ENCODE results near the gene SNED1.

Gene SNED1

DNA sequence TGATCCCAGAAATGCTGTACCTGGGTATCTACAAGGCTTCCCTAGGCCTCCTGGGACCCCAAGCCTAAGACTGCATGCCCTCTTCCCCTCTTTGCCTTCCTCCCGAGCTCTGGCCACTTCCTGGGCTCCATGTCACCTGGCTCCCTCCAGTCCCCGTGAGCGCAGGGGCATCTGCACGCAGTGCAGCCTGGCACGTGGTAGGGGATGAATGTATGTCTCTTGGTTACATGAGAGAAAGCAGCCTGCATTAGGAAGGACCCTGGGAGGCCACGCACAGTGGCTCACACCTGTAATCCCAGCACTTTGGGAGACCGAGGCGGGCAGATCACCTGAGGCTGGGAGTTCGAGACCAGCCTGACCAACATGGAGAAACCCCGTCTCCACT lies 135.0 kb downstream of the SNED1 start:
- DNase-seq, result no peak

DNA sequence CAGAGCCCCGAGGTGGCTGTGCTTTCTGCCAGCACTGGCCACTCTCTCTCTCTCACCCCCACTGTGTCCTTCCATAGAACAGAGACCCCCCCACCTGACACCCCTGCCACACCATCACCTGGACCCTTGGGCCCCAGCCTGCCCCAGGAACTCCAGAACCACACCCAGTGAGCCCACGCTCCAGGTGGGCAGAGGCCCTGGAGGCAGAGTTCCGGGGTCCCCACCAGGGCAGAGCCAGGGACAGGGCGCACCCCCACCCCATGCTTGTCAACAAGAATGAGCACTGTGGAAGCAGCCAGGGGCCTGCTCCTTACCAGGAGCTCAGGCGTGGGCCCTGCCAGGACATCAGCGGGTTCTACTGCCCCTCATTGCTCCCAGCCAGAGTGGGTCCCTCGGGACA lies 136.3 kb downstream of the SNED1 start:
- DNase-seq, result no peak

DNA sequence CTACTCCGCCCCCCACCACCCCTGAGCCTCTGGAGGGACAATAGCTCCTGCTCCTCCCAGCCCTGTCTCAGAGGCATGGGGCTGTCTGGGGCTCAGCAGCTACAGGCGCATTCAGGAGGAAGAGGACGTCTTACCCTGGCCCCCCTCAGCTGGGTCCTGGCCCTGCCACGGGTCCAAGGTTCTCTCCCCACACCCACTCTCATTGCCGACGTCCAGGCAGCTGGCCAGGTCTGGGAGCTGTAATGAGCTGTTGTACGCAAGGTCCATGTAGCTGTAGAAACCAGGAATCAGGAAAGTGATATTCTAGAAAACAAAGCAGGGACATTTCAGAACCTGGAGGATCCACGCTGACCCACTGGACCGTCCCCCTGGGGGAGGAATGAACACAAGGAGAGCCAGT lies 137.3 kb downstream of the SNED1 start:
- DNase-seq, result no peak

DNA sequence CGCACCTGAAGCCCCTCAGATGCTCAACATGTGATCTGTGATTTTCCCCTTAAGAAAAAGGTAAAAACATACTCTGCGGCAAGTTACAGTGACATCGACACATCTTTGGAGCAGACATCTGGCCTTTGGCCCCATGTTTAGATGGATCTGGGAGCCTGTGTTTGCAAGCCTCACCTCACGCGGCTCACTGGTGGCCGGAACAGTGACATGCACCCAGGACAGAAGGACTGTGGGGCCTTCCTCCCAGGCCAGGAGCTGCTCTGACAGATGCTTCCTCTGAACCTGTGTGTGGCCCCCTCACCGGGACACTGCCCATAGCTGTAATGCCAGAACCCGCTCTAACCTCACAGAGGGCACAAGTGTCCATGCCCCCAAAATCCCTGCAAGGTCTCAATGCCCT lies 137.8 kb downstream of the SNED1 start:
- no peak for DNase-seq

DNA sequence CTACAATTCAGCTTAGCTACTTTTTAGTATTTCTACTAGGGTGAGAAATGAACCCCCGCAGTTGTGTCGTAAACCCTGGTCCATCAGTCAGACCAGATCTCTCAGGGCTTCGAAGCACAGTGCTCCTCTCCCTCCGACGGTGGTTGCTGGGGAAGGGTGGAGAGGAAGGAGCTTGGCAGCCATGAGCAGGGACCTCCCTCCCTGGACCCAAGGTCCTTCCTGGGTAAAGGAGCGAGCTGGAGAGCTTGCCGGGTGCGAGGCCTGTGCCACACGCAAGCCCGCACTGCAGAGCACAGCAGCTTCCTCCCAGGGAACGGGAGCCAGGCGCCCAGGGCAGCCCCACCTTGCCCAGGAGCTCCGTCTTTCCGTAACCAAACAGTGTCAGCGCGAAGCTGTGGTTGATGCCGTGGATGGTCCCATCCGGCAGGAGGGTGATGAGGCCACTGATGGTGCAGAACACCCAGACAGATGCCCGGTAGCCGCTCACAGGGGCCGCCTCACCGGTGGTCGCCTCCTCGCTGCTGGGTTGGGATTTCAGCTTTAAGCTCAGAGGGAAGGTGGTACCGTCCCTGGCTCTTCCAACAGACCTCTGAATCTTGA lies 138.3 kb downstream of the SNED1 start:
- DNase-seq, result no peak

DNA sequence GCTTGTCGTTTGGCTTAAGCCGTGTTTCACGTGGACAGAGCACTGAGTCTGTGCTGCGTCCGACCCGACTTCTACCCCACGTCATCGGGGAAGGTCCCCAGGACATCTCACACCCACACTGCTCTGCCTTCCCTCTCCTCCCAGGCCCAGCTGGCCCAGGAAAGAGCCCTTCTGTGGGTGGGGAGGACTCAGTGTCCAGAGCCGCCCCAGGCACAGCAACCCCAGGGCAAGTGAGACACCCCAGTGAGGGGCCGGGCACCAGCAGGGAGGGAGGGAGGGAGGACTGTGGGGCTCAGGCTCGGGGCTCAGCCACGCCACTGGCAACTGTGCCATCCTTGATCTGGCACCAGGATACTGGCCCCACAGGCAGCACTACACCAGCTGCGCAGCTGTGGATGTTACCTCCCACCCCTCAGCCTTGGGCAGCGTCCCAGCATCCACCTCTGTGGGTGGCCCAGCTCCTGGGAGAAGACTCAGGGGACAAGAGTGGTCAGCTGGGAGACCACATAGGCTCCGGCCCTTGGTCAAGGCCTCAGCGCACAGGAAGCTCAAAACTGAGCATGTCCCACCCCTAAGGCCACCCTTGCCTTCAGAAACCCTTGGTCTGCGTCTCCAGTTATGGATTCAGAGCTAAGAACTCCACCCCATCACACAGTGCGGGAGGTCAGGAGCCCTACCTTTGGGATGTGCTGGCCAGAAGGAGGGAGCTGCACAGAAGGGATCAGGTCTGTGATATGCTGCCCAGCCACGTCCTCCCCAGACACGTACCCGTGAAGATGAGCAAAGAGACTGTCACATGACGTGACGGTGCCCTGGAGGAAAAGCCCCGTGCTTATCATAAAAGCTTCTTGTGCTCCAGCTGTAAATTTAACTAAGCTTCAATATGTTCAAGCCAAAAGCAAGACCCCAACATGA lies 139.1 kb downstream of the SNED1 start:
- no peak for DNase-seq

DNA sequence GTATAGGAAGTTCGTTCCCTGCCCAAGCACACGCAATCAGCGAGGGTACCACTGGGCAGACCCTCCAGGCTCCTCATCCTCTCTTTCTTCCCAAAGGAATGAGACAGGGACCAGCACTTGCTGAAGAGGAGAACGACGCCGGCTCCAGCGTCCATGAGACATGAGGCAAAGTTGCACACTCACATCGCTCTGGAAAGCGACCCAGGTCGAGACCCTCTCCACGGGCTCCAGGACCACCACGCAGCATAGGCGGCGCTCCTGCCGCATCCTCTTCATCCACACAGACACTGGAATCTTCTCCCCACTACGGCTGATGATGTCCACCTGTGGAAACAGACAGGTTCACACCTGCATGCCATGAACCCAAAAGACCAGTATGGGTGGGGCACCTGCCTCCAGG lies 140.1 kb downstream of the SNED1 start:
- no peak for DNase-seq

DNA sequence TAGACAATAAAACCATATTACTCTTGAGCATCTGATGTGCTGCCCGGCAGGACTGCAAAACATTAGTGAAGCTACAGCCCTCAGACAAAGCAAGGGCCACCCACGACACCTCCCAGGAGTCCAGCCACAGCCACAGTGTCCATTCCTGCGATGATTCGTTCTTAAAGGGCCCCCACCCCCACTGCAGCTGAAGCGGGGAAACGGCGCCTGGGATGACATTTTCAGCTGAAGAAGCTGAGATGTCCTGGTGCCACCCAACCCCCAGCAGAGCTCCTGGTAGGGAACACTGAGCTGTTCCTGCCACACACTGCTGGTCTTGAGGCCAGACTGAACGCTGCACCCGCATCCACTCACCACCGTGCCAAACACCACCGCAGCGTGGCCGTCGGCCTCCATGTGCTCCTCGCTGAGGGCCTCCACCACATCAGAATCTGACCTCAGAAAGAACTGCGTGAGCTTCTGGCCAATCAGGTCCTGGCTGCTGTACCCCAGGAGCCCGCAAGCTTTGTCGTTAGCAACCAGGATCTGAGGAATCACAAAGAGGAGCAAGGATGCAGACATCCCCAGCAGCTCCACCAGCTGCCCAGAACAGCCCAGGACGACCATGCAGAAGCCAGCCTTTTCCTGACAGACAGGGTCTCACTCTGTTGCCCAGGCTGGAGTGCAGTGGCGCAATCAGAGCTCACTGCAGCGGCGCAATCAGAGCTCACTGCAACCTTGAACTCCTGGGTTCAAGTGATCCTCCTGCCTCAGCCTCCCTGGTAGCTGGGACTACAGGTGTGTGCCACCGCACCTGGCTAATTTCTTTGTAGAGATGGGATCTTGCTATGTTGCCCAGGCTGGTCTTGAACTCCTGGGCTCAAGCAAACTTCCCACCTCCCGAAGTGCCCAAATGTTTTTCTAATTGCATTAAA lies 141.4 kb downstream of the SNED1 start:
- no peak for DNase-seq

DNA sequence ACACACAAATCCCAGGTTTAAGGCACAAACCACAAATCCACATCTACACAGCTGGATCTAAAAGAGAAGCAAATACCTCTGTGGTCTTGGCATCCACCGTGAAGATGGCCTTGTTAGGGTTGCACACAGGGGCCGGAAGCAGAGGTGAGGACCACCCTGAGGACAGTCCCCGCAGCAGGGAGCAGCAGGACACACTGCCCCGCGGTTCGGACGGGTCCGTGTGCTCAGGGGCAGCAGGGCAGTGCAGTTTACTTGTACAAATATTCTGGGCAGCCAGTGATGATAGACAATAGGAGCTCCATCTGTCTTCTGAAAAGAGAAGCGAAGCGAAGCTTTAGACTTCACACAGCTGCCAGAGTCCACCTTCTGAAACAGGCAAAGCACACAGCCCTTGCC lies 142.0 kb downstream of the SNED1 start:
- no peak for DNase-seq

DNA sequence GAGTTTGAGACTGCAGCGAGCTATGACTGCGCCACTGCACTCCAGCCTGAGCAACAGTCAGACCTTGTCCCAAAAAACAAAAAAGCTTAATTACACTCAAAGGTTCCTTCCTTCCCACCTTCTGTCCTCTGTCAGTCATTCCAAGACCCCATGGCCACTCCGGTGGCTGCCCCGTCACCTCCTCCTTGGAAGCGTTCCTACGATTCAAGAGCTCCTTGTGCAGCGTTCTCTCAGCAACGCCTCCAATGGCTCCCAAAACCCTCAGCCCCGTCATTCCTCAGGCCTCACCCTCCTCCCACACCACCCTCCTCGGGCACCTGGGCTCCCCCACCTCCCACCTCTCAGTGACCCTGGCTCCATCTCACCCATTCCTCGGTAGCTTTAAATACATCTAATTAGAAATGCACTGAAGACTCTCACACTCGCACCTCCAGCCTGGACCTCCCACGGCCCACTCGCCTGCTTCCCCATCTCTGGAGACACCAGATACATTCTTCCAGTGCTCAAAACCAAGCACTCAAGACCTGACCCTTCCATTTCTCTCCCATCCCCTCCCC lies 142.9 kb downstream of the SNED1 start:
- no peak for DNase-seq

DNA sequence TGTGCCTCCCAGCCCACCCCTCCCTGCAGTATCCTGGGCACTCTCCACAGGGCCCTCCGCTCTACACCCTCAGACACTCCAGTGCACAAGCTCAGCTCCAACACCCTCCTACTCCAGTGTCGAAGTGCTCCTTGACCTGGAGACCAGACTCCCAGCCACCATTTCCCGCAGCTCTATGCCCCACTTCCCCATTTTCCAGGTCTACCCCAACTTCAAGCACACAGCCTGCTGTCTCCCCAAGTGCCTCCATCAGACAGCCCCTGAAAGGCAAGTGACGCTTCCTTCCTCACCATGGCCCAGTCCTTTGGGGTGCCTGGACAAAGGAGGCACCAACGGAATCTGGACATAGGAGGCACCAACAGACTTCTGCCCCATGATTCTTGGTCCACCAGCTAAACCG lies 143.6 kb downstream of the SNED1 start:
- no peak for DNase-seq

DNA sequence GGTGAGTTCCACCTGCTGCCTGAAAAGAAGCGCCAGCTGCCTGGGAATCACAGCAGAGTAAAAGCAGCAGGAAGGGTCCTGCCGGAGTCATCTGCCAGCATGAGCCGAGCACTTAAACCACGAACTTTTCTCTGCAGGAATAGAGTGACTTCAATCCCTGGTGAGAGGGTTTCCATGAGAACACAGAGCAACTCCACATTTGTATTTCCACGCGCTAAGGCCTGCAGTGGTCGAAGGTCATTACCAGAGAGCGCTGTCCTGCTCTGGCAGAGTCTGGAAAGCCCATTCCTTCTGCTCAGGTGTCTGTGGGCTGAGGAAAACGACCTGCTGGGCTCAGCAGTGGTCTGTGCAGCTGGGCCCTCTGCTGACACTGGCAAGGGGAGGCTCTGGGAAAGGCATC lies 144.2 kb downstream of the SNED1 start:
- no peak for DNase-seq

Data from activated CD4-positive, alpha-beta T cell treated with anti-CD3 and anti-CD28 coated beads, Interleukin-2, amount 50 U/mL, for 4 hours (primary cell).